Upper lobe of left lung (tissue), 6 donors: ENCODE measurements around the gene TASOR2. TPM values are rescaled to one million over a fixed set of nuclear protein-coding genes. Genes with fewer than 3 reads are reported as not detected.

Source experiments
- total RNA-seq, 6 donors: library from RNA; depleted of rRNA in 4 of 6; stranded (reverse); fragments of >200 nt in 4 of 6; gene quantifications; one replicate each; pipeline versions ENCODE4 v1.1.0 to v1.2.1, GENCODE V29; 2016 to 2021
- donor health status: DM: no; HTN: no; CAD: no; lungs with moderate emphysema.
- donor health status: DM: no; HTN: yes; CAD: no; lungs with severe emphysema.

The TASOR2 gene
- total RNA-seq, 6 donors from 2014 or later: 26.2 to 124 (median 65.3) TPM

Other genes starting within 250 kb of the TASOR2 start
- not detected for gene CALML5, start 185.3 kb upstream of the TASOR2 start, total RNA-seq
- gene CALML3, start 159.9 kb upstream of the TASOR2 start, total RNA-seq: not detected
- 10 to 100 TPM in 5 of 6 donors, 1 to 10 TPM in 1; 6.3 to 32.5 (median 18.2) TPM for gene ASB13, start 18.2 kb upstream of the TASOR2 start, total RNA-seq
- gene GDI2, start 128.6 kb downstream of the TASOR2 start, total RNA-seq: 100 to 1,000 TPM in 4 of 6 donors, 10 to 100 TPM in 2; 77.5 to 239 (median 176) TPM
- 10 to 100 TPM in 2 of 6 donors, 1 to 10 TPM in 4; 4.3 to 27.2 (median 7.5) TPM for gene ANKRD16, start 205.1 kb downstream of the TASOR2 start, total RNA-seq
- 100 to 1,000 TPM in 2 of 6 donors, 10 to 100 TPM in 4; 62.4 to 186 (median 77.4) TPM for gene FBH1, start 205.4 kb downstream of the TASOR2 start, total RNA-seq